COLO668 (cell line): ENCODE results near the gene FRAT1.

Experiments used
- DNase-seq: peaks from one replicate; lab custom pipeline; 2025; ENCODE audit not compliant: unreplicated experiment; lab: John Stamatoyannopoulos, UW

Gene FRAT1

DNA sequence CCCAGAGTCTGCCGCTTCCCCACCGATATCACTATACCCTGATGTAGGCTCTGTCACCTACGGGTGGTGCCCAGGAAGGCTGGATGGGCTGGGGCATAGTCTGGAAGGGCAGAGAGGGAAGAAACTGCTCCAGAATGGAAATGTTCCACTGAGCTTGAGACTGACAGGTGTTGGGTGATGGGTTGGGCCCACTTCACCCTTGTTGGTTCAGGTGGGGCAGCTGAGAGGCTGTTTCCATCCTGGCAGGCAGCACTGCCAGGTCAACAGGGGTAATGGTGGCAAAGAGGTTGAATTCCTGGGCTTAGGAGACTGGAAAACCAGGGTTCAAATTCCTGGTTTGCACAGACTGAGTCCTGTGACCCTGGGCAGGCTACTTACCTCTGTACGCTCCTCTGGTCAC lies 44.0 kb downstream of the FRAT1 start:
- DNase-seq, result no peak

DNA sequence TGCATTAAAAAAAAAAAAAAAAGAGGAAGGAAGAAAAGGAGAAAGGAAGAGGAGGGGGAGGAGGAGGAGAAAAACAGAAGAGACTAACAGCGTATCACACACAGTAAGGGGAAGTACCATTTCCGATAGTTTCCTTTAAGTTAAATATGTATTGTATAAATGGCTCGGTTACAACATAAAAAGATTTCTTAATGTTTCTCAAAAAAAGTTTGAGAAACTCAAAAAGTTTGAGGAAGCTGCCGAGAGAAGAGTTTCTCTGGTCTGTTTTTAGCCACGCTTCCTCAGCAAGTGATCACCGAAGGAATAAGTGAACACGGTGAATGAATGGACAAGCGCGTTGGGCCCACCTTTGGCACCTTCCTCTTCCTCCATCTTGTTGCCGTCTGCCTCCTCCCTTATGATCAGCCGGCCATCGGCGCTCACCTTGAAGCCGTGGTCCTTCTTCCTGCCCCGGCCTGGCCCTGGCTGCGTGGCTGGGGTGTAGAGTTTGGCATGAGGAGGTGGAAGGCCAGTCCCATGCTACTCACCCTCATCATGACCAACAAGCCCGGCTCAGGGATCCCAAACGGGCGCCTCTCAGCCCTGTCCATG lies 46.8 kb downstream of the FRAT1 start:
- no peak for DNase-seq

DNA sequence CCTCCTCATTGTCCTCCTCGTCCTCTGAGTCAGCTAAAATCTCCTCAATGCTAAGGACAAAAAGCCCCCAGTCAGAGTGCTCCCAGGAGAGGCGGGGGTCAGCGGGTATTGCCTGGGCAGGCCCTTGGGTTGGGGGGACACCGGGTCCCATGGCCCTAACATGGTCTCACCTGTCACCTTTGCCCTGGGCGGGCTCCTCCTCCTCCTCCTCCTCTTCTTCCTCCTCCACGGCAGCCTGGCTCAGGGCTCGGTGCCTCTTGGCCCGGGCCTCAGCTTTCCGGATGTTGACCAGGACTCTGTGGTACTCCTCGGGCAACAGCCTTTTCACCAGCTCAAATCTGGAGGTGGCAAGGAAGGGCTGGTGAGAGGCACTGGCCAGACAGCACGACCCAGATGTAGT lies 47.5 kb downstream of the FRAT1 start:
- no peak for DNase-seq

DNA sequence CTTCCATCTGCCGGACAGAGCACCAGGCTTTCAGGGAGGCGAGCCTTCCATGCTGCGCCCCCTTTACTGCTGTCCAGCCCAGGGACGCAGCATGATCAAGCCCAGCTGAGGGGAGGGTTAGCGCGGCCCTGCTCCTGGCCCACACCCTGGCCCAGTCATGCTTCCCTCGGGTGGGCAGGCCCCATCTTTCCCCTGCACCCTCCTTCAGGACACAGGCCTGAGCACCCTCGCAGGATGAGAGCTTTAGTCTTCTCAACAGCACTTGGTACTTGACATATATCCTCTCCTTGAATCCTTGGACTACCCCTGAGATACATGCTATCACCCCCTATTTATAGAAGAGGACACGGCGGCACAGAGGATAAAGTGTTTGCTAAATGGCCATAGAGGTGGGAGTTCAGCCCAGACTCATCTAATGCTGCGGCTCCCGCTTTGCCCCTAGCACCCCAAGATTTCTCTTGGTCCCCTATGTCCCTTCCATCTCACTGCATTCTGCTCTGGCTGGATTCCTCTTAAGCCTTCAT lies 48.1 kb downstream of the FRAT1 start:
- DNase-seq, result no peak
